Measurements from ENCODE around the gene LCNL1.

LCNL1 gene

GRCh38 chr9:136958898-136959850, 23.6 kb upstream of the LCNL1 start:
- DNase-seq (ENCODE audit: low read depth in 2 of 2): no peak
- TF ChIP-seq CTCF (IDR thresholded peaks at IDR 0.05; ENCODE audit: low read depth, low read length): no peak
- H3K4me3 ChIP-seq (replicated peaks in 1 of 2; ENCODE audit: low read depth in 2 of 2, low read length in 2 of 2): no peak overlapping the region

- no peak for TF ChIP-seq CTCF (IDR thresholded peaks at IDR 0.05; ENCODE audit: low read depth, low read length)
- no peak overlapping the region for H3K4me3 ChIP-seq (replicated peaks in 1 of 2; ENCODE audit: low read depth in 2 of 2, low read length in 2 of 2)
- no peak for DNase-seq (ENCODE audit: low read depth in 2 of 2)
Measured at GRCh38 chr9:136960212-136960937, 22.4 kb upstream of the LCNL1 start.

DNA sequence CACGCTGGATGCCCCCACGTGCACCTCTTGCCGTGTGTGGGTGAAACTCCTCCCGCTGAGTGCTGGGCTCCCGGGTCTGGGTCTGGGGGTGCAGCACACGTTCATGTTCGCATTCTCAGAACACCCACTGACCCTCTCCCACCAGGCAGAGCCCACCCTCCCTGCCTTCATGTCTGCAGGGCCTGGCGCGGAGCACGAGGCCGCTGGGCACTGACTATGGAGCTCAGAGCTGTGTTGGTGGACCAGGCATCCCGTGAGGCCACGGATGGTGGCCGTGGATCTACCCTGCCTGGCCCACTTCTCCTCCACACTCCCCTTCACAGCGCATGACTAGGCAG, 21.9 kb upstream of the LCNL1 start:
- TF ChIP-seq CTCF (IDR thresholded peaks at IDR 0.05; ENCODE audit: low read depth, low read length): no peak
- no peak for DNase-seq (ENCODE audit: low read depth in 2 of 2)

GRCh38 chr9:136961279-136962065, 21.3 kb upstream of the LCNL1 start:
- no peak for TF ChIP-seq CTCF (IDR thresholded peaks at IDR 0.05; ENCODE audit: low read depth, low read length)
- no peak for DNase-seq (ENCODE audit: low read depth in 2 of 2)
- H3K4me3 ChIP-seq (replicated peaks in 1 of 2; ENCODE audit: low read depth in 2 of 2, low read length in 2 of 2): no peak overlapping the region

More for the DNA sequence above, 21.9 kb upstream of the LCNL1 start:
- no peak overlapping the region for H3K4me3 ChIP-seq (replicated peaks in 1 of 2; ENCODE audit: low read depth in 2 of 2, low read length in 2 of 2)

- no peak for TF ChIP-seq CTCF (IDR thresholded peaks at IDR 0.05; ENCODE audit: low read depth, low read length)
Measured at GRCh38 chr9:136962163-136962562, 20.6 kb upstream of the LCNL1 start.

GRCh38 chr9:136962701-136963248, 20.0 kb upstream of the LCNL1 start:
- DNase-seq (ENCODE audit: low read depth in 2 of 2): no peak
- TF ChIP-seq CTCF (IDR thresholded peaks at IDR 0.05; ENCODE audit: low read depth, low read length): no peak
- no peak overlapping the region for H3K4me3 ChIP-seq (replicated peaks in 1 of 2; ENCODE audit: low read depth in 2 of 2, low read length in 2 of 2)

More at GRCh38 chr9:136962163-136962562, 20.6 kb upstream of the LCNL1 start:
- no peak overlapping the region for H3K4me3 ChIP-seq (replicated peaks in 1 of 2; ENCODE audit: low read depth in 2 of 2, low read length in 2 of 2)
- no peak for DNase-seq (ENCODE audit: low read depth in 2 of 2)
